NCI-H748 (cell line): Measurements from ENCODE around the gene TARS1.
"Not testable (repeated sequence)": the region's sequence is repeated elsewhere in the genome, so short reads cannot be mapped to it uniquely, and the experiment has no call there.

Experiments
- DNase-seq: peaks from one replicate; lab custom pipeline; 2025; ENCODE audit not compliant: unreplicated experiment; lab: John Stamatoyannopoulos, UW

Gene TARS1

GRCh38 chr5:33482335-33482734, 41.6 kb downstream of the TARS1 start:
- peak; percentile 27 for DNase-seq

GRCh38 chr5:33487236-33487635, 46.5 kb downstream of the TARS1 start:
- no peak for DNase-seq

- no peak for DNase-seq
These were observed 48.0 kb downstream of the TARS1 start for GRCh38 chr5:33488558-33489355.

GRCh38 chr5:33489481-33490067, 48.8 kb downstream of the TARS1 start:
- no peak for DNase-seq

GRCh38 chr5:33490071-33490665, 49.4 kb downstream of the TARS1 start:
- DNase-seq, result no peak

- DNase-seq, result no peak
These were observed 51.2 kb downstream of the TARS1 start for GRCh38 chr5:33491941-33492340.

- DNase-seq, result no peak
These were observed 53.7 kb downstream of the TARS1 start for GRCh38 chr5:33494466-33494865.

GRCh38 chr5:33501260-33501659, 60.5 kb downstream of the TARS1 start:
- DNase-seq, result no peak

- DNase-seq, result no peak
These were observed 61.1 kb downstream of the TARS1 start for GRCh38 chr5:33501899-33502298.

GRCh38 chr5:33504570-33504969, 63.8 kb downstream of the TARS1 start:
- no peak for DNase-seq

- no peak for DNase-seq
These were observed 66.7 kb downstream of the TARS1 start for GRCh38 chr5:33507426-33507825.

- DNase-seq, result no peak
These were observed 68.3 kb downstream of the TARS1 start for GRCh38 chr5:33509036-33509435.

GRCh38 chr5:33513462-33514185, 72.9 kb downstream of the TARS1 start:
- no peak for DNase-seq

- DNase-seq, result not testable (repeated sequence)
These were observed 74.6 kb downstream of the TARS1 start for GRCh38 chr5:33515366-33515765.

GRCh38 chr5:33516421-33516820, 75.7 kb downstream of the TARS1 start:
- DNase-seq, result no peak
